ENCODE measurements around the gene ZSCAN10. TPM values are rescaled to one million over a fixed set of nuclear protein-coding genes. Genes with fewer than 3 reads are reported as not detected.

Gene ZSCAN10
- total and polyA plus RNA-seq, 2 of the 13 experiments (the other 11 are each of a cell fraction or from before 2014, with no cell fraction given) = not detected

DNA sequence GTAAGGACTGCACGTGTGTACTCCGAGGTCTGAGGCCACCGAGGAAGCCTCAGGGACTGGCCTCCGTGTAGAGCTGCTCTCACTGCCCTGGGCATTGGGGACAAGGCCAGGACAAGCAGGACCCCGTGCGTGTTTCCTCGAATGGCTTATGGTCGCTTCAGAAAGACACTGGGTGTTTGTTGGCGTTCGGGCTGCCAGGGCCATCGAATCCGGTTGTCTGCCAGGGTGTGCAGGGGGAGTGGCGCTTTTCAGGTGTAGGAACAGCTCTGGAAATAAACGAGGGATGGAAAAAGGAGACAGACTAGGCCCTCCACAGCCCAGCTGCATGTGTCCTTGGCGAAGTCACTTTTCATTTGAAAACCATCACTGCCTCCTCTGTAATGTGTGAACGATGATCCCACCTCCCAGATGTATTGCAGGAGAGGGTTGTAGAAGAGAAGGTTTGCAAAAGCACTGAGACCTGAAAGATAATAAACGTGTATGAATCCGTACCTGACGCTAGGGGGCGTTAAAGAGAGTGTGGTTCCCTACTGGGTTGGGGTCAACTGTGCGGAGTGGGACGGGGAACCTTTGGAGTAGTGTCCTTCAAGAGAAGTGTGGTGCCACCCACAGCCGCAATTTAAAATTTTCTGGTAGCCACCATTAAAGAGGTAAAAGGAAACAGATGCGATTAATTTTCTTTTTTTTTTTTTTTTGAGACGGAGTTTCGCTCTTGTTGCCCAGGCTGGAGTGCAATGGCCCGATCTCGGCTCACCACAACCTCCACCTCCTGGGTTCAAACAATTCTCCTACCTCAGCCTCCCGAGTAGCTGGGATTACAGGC is 2.1 kb upstream of the ZSCAN10 start:
- in situ Hi-C loops (cut with HindIII; ENCODE audit: extremely low pct_ligation_motif_present, low pct_unique_long_range_greater_than_20kb) (no loop called here), intact Hi-C loops (cut with micrococcal nuclease; ENCODE audit: unreplicated experiment) (loop anchor here (2.0 kb wide), 1 partner anchor 42 kb away; no protein-coding TSS in a partner anchor)
- H3K79me2 ChIP-seq (ENCODE audit: insufficient read depth, low read length) = no peaks in the 10 kb centered on the region
- peak; percentile 65 for DNase-seq (ENCODE audit: low spot score)
- POLR2A ChIA-PET = no interaction called here
- H3K27ac ChIP-seq (ENCODE audit: extremely low read length, insufficient read depth, low read length) = no peak overlapping the region
- H3K4me2 ChIP-seq (ENCODE audit: low read depth, low read length) = peak overlapping the region; percentile 50
- H3K9ac ChIP-seq (ENCODE audit: insufficient read depth, low read depth, low read length) = no peak overlapping the region
- peaks cover 70% of the 10 kb centered on the region for H3K4me1 ChIP-seq (ENCODE audit: insufficient read depth, low read length)
- no peaks in the 10 kb centered on the region for H4K20me1 ChIP-seq (ENCODE audit: insufficient read depth, low read length)
- ATAC-seq = peak; percentile 15; the same call in 1 of the 3 replicates
- FAIRE-seq = peak; percentile 42
- no peaks in the 10 kb centered on the region for H3K9me3 ChIP-seq (ENCODE audit: low read length)
- no peak overlapping the region for H2AFZ ChIP-seq (ENCODE audit: low read length)
- WGBS (ENCODE audit: low lambda C conversion rate) = 44% methylated on average over 28 of the region's 29 CpGs
- H3K4me3 ChIP-seq (replicated peaks in 1 of 3; ENCODE audit: insufficient read depth in 1 of 3, low read depth in 2 of 3, low read length in 3 of 3) = 0 out of 6 replicates have a peak overlapping the region, but pooled peaks of 1 of the 3 experiments have one; percentile 14
- peaks cover 0 to 13% of the 10 kb centered on the region in 2 experiments; a peak in 2 of 5 replicates for H3K27me3 ChIP-seq (ENCODE audit: control insufficient read depth in 1 of 2, insufficient read depth in 2 of 2, low read length in 2 of 2)
- H3K36me3 ChIP-seq (replicated peaks in 1 of 2; ENCODE audit: control insufficient read depth in 1 of 2, insufficient read depth in 2 of 2, low read length in 2 of 2) = no peaks in the 10 kb centered on the region
- no TSS peak for BruUV-seq (replicated peaks)
- CTCF ChIA-PET (ENCODE audit: low intra/inter-chr PET ratio, low total read pairs) = interaction anchor here (1.1 to 1.8 kb wide), 3 partner anchors 14 to 42 kb away, joined by 3 to 5 read pairs (median 4); no protein-coding TSS in a partner anchor
- TF ChIP-seq ZBTB7B (CRISPR knock-in tag; IDR thresholded peaks at IDR 0.05) (0 out of 2 replicates have a peak, but pooled peaks have one; percentile 20), TMF1 (CRISPR knock-in tag; IDR thresholded peaks at IDR 0.05; ENCODE audit: low read depth) (no peak), DMAP1 (CRISPR knock-in tag; IDR thresholded peaks at IDR 0.05) (no peak), ZNF225 (CRISPR knock-in tag; IDR thresholded peaks at IDR 0.05) (peak; percentile 35; the same call in 1 of the 2 replicates), AHR (CRISPR knock-in tag; IDR thresholded peaks at IDR 0.05) (no peak), HNF4G (IDR thresholded peaks at IDR 0.05; ENCODE audit: borderline replicate concordance, low read depth, low read length) (no peak), HNF4G (CRISPR knock-in tag; IDR thresholded peaks at IDR 0.05; ENCODE audit: borderline replicate concordance, low read depth) (0 out of 2 replicates have a peak, but pooled peaks have one; percentile 46)
- TF ChIP-seq, protein P1, sequence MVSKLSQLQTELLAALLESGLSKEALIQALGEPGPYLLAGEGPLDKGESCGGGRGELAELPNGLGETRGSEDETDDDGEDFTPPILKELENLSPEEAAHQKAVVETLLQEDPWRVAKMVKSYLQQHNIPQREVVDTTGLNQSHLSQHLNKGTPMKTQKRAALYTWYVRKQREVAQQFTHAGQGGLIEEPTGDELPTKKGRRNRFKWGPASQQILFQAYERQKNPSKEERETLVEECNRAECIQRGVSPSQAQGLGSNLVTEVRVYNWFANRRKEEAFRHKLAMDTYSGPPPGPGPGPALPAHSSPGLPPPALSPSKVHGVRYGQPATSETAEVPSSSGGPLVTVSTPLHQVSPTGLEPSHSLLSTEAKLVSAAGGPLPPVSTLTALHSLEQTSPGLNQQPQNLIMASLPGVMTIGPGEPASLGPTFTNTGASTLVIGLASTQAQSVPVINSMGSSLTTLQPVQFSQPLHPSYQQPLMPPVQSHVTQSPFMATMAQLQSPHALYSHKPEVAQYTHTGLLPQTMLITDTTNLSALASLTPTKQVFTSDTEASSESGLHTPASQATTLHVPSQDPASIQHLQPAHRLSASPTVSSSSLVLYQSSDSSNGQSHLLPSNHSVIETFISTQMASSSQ (IDR thresholded peaks at IDR 0.05; ENCODE audit: low read depth) = no peak
- TF ChIP-seq, protein P1 (CRISPR knock-in tag; IDR thresholded peaks at IDR 0.05; ENCODE audit: borderline replicate concordance) = no peak
- TF ChIP-seq, protein P2, sequence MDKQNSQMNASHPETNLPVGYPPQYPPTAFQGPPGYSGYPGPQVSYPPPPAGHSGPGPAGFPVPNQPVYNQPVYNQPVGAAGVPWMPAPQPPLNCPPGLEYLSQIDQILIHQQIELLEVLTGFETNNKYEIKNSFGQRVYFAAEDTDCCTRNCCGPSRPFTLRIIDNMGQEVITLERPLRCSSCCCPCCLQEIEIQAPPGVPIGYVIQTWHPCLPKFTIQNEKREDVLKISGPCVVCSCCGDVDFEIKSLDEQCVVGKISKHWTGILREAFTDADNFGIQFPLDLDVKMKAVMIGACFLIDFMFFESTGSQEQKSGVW (CRISPR knock-in tag; IDR thresholded peaks at IDR 0.05; ENCODE audit: borderline replicate concordance) = no peak
- TF ChIP-seq, protein P3, sequence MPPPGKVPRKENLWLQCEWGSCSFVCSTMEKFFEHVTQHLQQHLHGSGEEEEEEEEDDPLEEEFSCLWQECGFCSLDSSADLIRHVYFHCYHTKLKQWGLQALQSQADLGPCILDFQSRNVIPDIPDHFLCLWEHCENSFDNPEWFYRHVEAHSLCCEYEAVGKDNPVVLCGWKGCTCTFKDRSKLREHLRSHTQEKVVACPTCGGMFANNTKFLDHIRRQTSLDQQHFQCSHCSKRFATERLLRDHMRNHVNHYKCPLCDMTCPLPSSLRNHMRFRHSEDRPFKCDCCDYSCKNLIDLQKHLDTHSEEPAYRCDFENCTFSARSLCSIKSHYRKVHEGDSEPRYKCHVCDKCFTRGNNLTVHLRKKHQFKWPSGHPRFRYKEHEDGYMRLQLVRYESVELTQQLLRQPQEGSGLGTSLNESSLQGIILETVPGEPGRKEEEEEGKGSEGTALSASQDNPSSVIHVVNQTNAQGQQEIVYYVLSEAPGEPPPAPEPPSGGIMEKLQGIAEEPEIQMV (CRISPR knock-in tag; IDR thresholded peaks at IDR 0.05; ENCODE audit: low read depth) = 0 out of 2 replicates have a peak, but pooled peaks have one; percentile 43
- TF ChIP-seq, protein P4, sequence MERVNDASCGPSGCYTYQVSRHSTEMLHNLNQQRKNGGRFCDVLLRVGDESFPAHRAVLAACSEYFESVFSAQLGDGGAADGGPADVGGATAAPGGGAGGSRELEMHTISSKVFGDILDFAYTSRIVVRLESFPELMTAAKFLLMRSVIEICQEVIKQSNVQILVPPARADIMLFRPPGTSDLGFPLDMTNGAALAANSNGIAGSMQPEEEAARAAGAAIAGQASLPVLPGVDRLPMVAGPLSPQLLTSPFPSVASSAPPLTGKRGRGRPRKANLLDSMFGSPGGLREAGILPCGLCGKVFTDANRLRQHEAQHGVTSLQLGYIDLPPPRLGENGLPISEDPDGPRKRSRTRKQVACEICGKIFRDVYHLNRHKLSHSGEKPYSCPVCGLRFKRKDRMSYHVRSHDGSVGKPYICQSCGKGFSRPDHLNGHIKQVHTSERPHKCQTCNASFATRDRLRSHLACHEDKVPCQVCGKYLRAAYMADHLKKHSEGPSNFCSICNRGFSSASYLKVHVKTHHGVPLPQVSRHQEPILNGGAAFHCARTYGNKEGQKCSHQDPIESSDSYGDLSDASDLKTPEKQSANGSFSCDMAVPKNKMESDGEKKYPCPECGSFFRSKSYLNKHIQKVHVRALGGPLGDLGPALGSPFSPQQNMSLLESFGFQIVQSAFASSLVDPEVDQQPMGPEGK (CRISPR knock-in tag; IDR thresholded peaks at IDR 0.05) = 0 out of 2 replicates have a peak, but pooled peaks have one; percentile 13
